ENCODE results near the gene CHST6. TPM values are rescaled to one million over a fixed set of nuclear protein-coding genes. Genes with fewer than 3 reads are reported as not detected.

Gene CHST6
- total RNA-seq, 1 experiment from 2014 or later = 20.8 TPM

GRCh38 chr16:75482434-75483205 lies 12.6 kb downstream of the CHST6 start:
- H3K79me1 ChIP-seq (ENCODE audit: insufficient read depth, low read depth, low read length, poor library complexity, severe bottlenecking) = no peaks in the 10 kb centered on the region
- no peak overlapping the region for H2AK5ac ChIP-seq (ENCODE audit: insufficient read length, low read length)
- H3K4me1 ChIP-seq (ENCODE audit: insufficient read depth, low read length) = no peaks in the 10 kb centered on the region
- peak overlapping the region in 1 of 3 experiments; percentile 50; a peak in 1 of 7 replicates for H3K27ac Mint-ChIP-seq
- TF ChIP-seq CTCF (conservative IDR thresholded peaks at IDR 0.05) = no peak
- H2BK20ac ChIP-seq (ENCODE audit: low read depth, low read length, poor library complexity, severe bottlenecking) = no peak overlapping the region
- no peaks in the 10 kb centered on the region for H3K9me3 ChIP-seq (ENCODE audit: control insufficient read depth, low read depth, low read length)
- no peak overlapping the region for H3K4me2 ChIP-seq (ENCODE audit: insufficient read depth, insufficient read length, low read length)
- no peaks in the 10 kb centered on the region; a peak in 1 of 5 replicates for H3K9me3 Mint-ChIP-seq
- H4K8ac ChIP-seq (replicated peaks; ENCODE audit: insufficient read length, low read depth, low read length) = no peak overlapping the region
- no peaks in the 10 kb centered on the region for H4K20me1 ChIP-seq (ENCODE audit: control insufficient read depth, insufficient read depth, insufficient read length)
- H4K5ac ChIP-seq (ENCODE audit: insufficient read length, low read depth, low read length) = no peak overlapping the region
- H3K27ac ChIP-seq (ENCODE audit: insufficient read length, low read depth, low read length) = no peak overlapping the region
- no peaks in the 10 kb centered on the region for H3K27me3 ChIP-seq (ENCODE audit: insufficient read depth, low read length)
- H3T11ph ChIP-seq (ENCODE audit: low read length) = no peak overlapping the region
- no peak overlapping the region for H2AFZ ChIP-seq (ENCODE audit: low read length)
- H3K18ac ChIP-seq (ENCODE audit: insufficient read length, low read depth, low read length) = no peak overlapping the region
- peaks cover 0 to 15% of the 10 kb centered on the region in 2 experiments; a peak in 2 of 4 replicates for H3K4me1 Mint-ChIP-seq
- H2BK15ac ChIP-seq (ENCODE audit: low read depth, low read length) = no peak overlapping the region
- H2BK12ac ChIP-seq (ENCODE audit: insufficient read length, low read depth, low read length) = no peak overlapping the region
- DNase-seq = no peak
- H3K79me2 ChIP-seq (ENCODE audit: insufficient read depth, low read length) = no peaks in the 10 kb centered on the region
- H2BK120ac ChIP-seq (ENCODE audit: low read depth, low read length, poor library complexity, severe bottlenecking) = no peak overlapping the region
- WGBS (ENCODE audit: extremely low coverage, insufficient read length, low lambda C conversion rate) = no CpG with 5 or more reads among the region's 14 CpGs
- no peak overlapping the region for H3K14ac ChIP-seq (ENCODE audit: insufficient read depth, low read length)
- no peak overlapping the region for H3K4me3 Mint-ChIP-seq
- peaks cover 16 to 47% (median 46%) of the 10 kb centered on the region in 3 experiments for H3K36me3 Mint-ChIP-seq (ENCODE audit: insufficient read depth in 1 of 3, low read depth in 3 of 3)
- no peaks in the 10 kb centered on the region for H3K23me2 ChIP-seq (ENCODE audit: insufficient read length, low read depth, low read length, poor library complexity, severe bottlenecking)
- H2BK5ac ChIP-seq (ENCODE audit: insufficient read length, low read length) = no peak overlapping the region
- no peak overlapping the region for H3K9ac ChIP-seq (ENCODE audit: extremely low read depth, insufficient read length, low read length)
- no peaks in the 10 kb centered on the region; the same call in 1 of the 2 replicates for H3K27me3 Mint-ChIP-seq (ENCODE audit: low read depth)
- H4K91ac ChIP-seq (ENCODE audit: insufficient read length, low read depth, low read length) = no peak overlapping the region
- no peak overlapping the region for H3K56ac ChIP-seq (ENCODE audit: insufficient read length, low read depth, low read length)
- no peak overlapping the region for H3K4ac ChIP-seq (ENCODE audit: low read depth, low read length)
- no peak overlapping the region for H3K23ac ChIP-seq (ENCODE audit: insufficient read length, low read depth, low read length)

Measured in H9 (cell line).